IMR-90 (cell line): Measurements from ENCODE around the gene SPTLC2.

Experiments used
- CHD1 ChIP-seq: IDR thresholded peaks from 2 replicates; pipeline ENCODE4 v1.6.1; 2012; ENCODE audit warnings: low read depth, low read length, improper control_type of control experiment
- MXI1 ChIP-seq: IDR thresholded peaks from 2 replicates; pipeline ENCODE4 v1.6.1; 2012; ENCODE audit warnings: low read depth, mild to moderate bottlenecking, low read length, moderate library complexity, borderline replicate concordance
- POLR2A ChIP-seq: IDR thresholded peaks from 2 replicates; pipeline ENCODE4 v1.6.1; 2012; ENCODE audit warnings: mild to moderate bottlenecking, low read depth, low read length
- TF ChIP-seq, protein P1 (sequence below): conservative IDR thresholded peaks from 2 replicates; pipeline ENCODE4 v1.5.1; 2012; ENCODE audit warnings: mild to moderate bottlenecking, low read depth, low read length, improper control_type of control experiment

- TF ChIP-seq, protein P1, sequence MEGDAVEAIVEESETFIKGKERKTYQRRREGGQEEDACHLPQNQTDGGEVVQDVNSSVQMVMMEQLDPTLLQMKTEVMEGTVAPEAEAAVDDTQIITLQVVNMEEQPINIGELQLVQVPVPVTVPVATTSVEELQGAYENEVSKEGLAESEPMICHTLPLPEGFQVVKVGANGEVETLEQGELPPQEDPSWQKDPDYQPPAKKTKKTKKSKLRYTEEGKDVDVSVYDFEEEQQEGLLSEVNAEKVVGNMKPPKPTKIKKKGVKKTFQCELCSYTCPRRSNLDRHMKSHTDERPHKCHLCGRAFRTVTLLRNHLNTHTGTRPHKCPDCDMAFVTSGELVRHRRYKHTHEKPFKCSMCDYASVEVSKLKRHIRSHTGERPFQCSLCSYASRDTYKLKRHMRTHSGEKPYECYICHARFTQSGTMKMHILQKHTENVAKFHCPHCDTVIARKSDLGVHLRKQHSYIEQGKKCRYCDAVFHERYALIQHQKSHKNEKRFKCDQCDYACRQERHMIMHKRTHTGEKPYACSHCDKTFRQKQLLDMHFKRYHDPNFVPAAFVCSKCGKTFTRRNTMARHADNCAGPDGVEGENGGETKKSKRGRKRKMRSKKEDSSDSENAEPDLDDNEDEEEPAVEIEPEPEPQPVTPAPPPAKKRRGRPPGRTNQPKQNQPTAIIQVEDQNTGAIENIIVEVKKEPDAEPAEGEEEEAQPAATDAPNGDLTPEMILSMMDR = no peak
- TF ChIP-seq POLR2A (no peak), CHD1 (no peak), MXI1 (no peak)
Observed at GRCh38 chr14:77485901-77486678, 130.3 kb downstream of the SPTLC2 start.
